Calu3 (cell line): Measurements from ENCODE around the gene ARHGEF7. TPM values are rescaled to one million over a fixed set of nuclear protein-coding genes. Genes with fewer than 3 reads are reported as not detected.

Source experiments
- BruUV-seq: library from RNA; stranded (reverse); fragments of 400-500 nt; replicated peaks from 2 replicates; lab custom pipeline; 2021; lab: Mats Ljungman, UMichigan
- CTCF ChIA-PET: fragments of 300-600 bp; sonication (Branson Sonifier 250); formaldehyde crosslinking; loops from one replicate; lab custom pipeline; 2022; ENCODE audit warnings: antibody characterized with exemption; lab: Charles Lee
- DNase-seq: peaks from one replicate; pipeline ENCODE4 v3.0.0; 2022
- H3K27ac Mint-ChIP-seq: one replicate; pipeline ENCODE4 v1.8.0; 2022; ENCODE audit warnings: mixed read lengths; ENCODE audit not compliant: unreplicated experiment
- H3K27me3 Mint-ChIP-seq: one replicate; pipeline ENCODE4 v1.8.0; 2022; ENCODE audit warnings: mixed read lengths; ENCODE audit not compliant: unreplicated experiment
- H3K36me3 Mint-ChIP-seq: one replicate; pipeline ENCODE4 v1.8.0; 2022; ENCODE audit warnings: mild to moderate bottlenecking, moderate library complexity, mixed read lengths; ENCODE audit not compliant: insufficient read depth, unreplicated experiment
- H3K4me1 Mint-ChIP-seq: one replicate; pipeline ENCODE4 v1.8.0; 2022; ENCODE audit warnings: mild to moderate bottlenecking, low read depth, mixed read lengths; ENCODE audit not compliant: unreplicated experiment
- H3K4me3 Mint-ChIP-seq: one replicate; pipeline ENCODE4 v1.8.0; 2022; ENCODE audit warnings: mild to moderate bottlenecking, low read depth, moderate library complexity, mixed read lengths; ENCODE audit not compliant: unreplicated experiment
- H3K9me3 Mint-ChIP-seq: one replicate; pipeline ENCODE4 v1.8.0; 2022; ENCODE audit warnings: low read depth, mixed read lengths; ENCODE audit not compliant: unreplicated experiment
- CTCF ChIP-seq: fragments of 200-600 bp; IDR thresholded peaks from one replicate; pipeline ENCODE4 v1.8.0; 2022; ENCODE audit warnings: antibody characterized with exemption; ENCODE audit not compliant: unreplicated experiment
- intact Hi-C: fragments of 100-400 bp; cut with micrococcal nuclease; formaldehyde crosslinking; loops from one replicate; pipeline ENCODE4 v1.10.0; 2022; ENCODE audit not compliant: unreplicated experiment
- total RNA-seq: library from RNA; stranded (reverse); gene quantifications from 2 replicates; pipeline ENCODE4 v1.2.3, GENCODE V29; 2022

ARHGEF7 gene
- total RNA-seq, 1 experiment from 2014 or later: 17.7 TPM

DNA sequence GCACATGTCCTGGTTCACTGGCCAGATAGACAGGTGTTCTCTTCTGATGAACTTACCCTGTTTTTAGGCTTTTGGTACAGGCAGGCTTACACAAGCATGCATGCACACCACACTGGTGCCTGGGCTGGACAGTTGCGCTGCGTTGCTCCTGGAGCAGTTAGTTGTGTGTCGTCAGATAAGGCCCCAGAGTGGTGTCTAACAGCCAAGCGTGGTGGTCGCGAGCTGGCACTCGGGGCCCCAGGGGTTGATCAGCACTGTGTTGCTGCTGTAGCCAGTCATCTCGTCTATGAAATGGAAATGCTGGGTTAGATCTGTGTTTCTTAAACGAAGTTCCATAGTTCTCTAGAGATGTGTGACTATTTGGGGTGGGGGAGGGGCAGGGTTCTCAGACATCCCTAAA is 180.8 kb downstream of the ARHGEF7 start:
- no peak for DNase-seq
- TF ChIP-seq CTCF: no peak
- CTCF ChIA-PET: no interaction called here
- no peaks in the 10 kb centered on the region for H3K9me3 Mint-ChIP-seq
- H3K27ac Mint-ChIP-seq: no peak overlapping the region
- H3K36me3 Mint-ChIP-seq: no peaks in the 10 kb centered on the region
- no peaks in the 10 kb centered on the region for H3K27me3 Mint-ChIP-seq
- no peaks in the 10 kb centered on the region for H3K4me1 Mint-ChIP-seq
- BruUV-seq: no TSS peak
- intact Hi-C loops: no loop called here
- H3K4me3 Mint-ChIP-seq: no peak overlapping the region

GRCh38 chr13:111296417-111296816 is 181.3 kb downstream of the ARHGEF7 start:
- BruUV-seq: no TSS peak
- CTCF ChIA-PET: no interaction called here
- Mint-ChIP-seq H3K4me1 (no peaks in the 10 kb centered on the region), H3K36me3 (no peaks in the 10 kb centered on the region), H3K27ac (no peak overlapping the region), H3K27me3 (no peaks in the 10 kb centered on the region), H3K4me3 (no peak overlapping the region), H3K9me3 (no peaks in the 10 kb centered on the region)
- no peak for DNase-seq
- TF ChIP-seq CTCF: no peak
- intact Hi-C loops: no loop called here

GRCh38 chr13:111298214-111298975 is 183.3 kb downstream of the ARHGEF7 start:
- intact Hi-C loops: no loop called here
- H3K27me3 Mint-ChIP-seq: no peaks in the 10 kb centered on the region
- BruUV-seq: no TSS peak
- no peak overlapping the region for H3K27ac Mint-ChIP-seq
- CTCF ChIA-PET: no interaction called here
- H3K4me3 Mint-ChIP-seq: no peak overlapping the region
- no peak for DNase-seq
- no peaks in the 10 kb centered on the region for H3K9me3 Mint-ChIP-seq
- H3K36me3 Mint-ChIP-seq: no peaks in the 10 kb centered on the region
- H3K4me1 Mint-ChIP-seq: no peaks in the 10 kb centered on the region
- no peak for TF ChIP-seq CTCF

DNA sequence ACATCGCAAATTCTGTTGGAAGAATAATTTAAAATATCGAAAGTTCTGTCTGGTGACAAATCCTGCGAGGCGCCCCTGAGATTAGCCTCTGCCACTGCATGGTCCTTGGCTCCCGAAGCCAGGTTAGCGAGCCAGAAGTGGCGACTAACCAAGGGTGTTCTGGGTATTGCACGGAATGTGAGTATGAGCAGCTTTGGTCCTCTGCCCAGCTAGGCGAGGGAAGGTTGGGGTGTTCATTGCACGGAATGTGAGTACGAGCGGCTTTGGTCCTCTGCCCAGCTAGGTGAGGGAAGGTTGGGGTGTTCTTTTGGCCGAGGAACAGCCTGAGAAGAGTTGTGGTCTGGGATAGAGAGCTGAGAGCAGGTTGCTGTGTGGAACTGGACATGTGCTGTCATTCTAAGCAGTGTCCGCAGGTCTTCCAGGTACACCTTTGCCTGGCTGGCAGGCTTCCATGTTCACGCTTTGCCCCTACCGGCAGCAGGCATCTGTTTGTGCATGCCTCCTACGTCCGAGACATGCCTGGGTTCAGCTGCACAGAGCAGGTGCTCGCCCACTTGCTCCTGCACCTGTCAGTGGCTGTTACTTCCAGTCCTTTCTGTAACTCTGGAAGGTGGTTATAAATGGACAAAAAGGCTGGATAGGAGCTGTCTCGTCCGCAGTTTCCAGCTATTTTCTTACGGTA is 187.1 kb downstream of the ARHGEF7 start:
- intact Hi-C loops: no loop called here
- Mint-ChIP-seq H3K27ac (no peak overlapping the region), H3K4me1 (no peaks in the 10 kb centered on the region), H3K36me3 (no peaks in the 10 kb centered on the region), H3K27me3 (no peaks in the 10 kb centered on the region), H3K4me3 (no peak overlapping the region), H3K9me3 (no peaks in the 10 kb centered on the region)
- CTCF ChIA-PET: no interaction called here
- no peak for DNase-seq
- BruUV-seq: no TSS peak
- TF ChIP-seq CTCF: no peak
